Hepatocyte (in vitro differentiated cells): ENCODE data around the gene BCAS4. TPM values are rescaled to one million over a fixed set of nuclear protein-coding genes. Genes with fewer than 3 reads are reported as not detected.

Source experiments
- DNase-seq: peaks from one replicate; pipeline ENCODE4 v3.0.0-alpha.2; 2016; ENCODE audit warnings: low spot score
- H2AFZ ChIP-seq: fragments of 200-600 bp; sonication (generic); 2 replicates; pipeline ENCODE4 v1.6.0; 2016; ENCODE audit warnings: antibody characterized with exemption, mild to moderate bottlenecking
- H3K27ac ChIP-seq: fragments of 200-600 bp; sonication (generic); 2 replicates; pipeline ENCODE4 v1.5.1; 2016; ENCODE audit warnings: mild to moderate bottlenecking
- H3K27me3 ChIP-seq: fragments of 200-600 bp; sonication (generic); 2 replicates; pipeline ENCODE4 v1.6.1; 2016
- H3K36me3 ChIP-seq: fragments of 200-600 bp; sonication (generic); replicated peaks from 2 replicates; pipeline ENCODE4 v1.5.1; 2016; ENCODE audit warnings: low read depth; ENCODE audit not compliant: insufficient read depth
- H3K4me1 ChIP-seq: fragments of 200-600 bp; sonication (generic); 2 replicates; pipeline ENCODE4 v1.5.1; 2016; ENCODE audit warnings: mild to moderate bottlenecking, moderate library complexity; ENCODE audit not compliant: insufficient read depth
- H3K4me2 ChIP-seq: fragments of 200-600 bp; sonication (generic); 2 replicates; pipeline ENCODE4 v1.6.0; 2016
- H3K4me3 ChIP-seq: fragments of 200-600 bp; sonication (generic); 2 replicates; pipeline ENCODE4 v1.5.1; 2016; ENCODE audit warnings: mild to moderate bottlenecking
- H3K79me2 ChIP-seq: fragments of 200-600 bp; sonication (generic); 2 replicates; pipeline ENCODE4 v1.6.0; 2017; ENCODE audit warnings: mild to moderate bottlenecking
- H3K9me2 ChIP-seq: fragments of 200-600 bp; sonication (generic); replicated peaks from 2 replicates; pipeline ENCODE4 v1.6.0; 2017; ENCODE audit warnings: mild to moderate bottlenecking; ENCODE audit not compliant: insufficient read depth
- H3K9me3 ChIP-seq: fragments of 200-600 bp; sonication (generic); 2 replicates; pipeline ENCODE4 v1.5.1; 2016; ENCODE audit warnings: low read depth, mild to moderate bottlenecking
- H4K20me1 ChIP-seq: fragments of 200-600 bp; sonication (generic); 2 replicates; pipeline ENCODE4 v1.6.0; 2016; ENCODE audit warnings: mild to moderate bottlenecking; ENCODE audit not compliant: insufficient read depth, poor library complexity, severe bottlenecking
- CTCF ChIP-seq: fragments of 200-600 bp; sonication (generic); IDR thresholded peaks from 2 replicates; pipeline ENCODE4 v1.5.1; 2016; ENCODE audit warnings: antibody characterized with exemption, mild to moderate bottlenecking; ENCODE audit not compliant: poor library complexity
- EZH2 ChIP-seq: fragments of 200-600 bp; sonication (generic); IDR thresholded peaks from 2 replicates; pipeline ENCODE4 v1.6.1; 2016; ENCODE audit warnings: antibody characterized with exemption, mild to moderate bottlenecking, borderline replicate concordance
- EZH2phosphoT487 ChIP-seq: fragments of 200-600 bp; sonication (generic); IDR thresholded peaks from one replicate; pipeline ENCODE4 v1.6.1; 2018; ENCODE audit warnings: antibody characterized with exemption, mild to moderate bottlenecking, low read depth, moderate library complexity; ENCODE audit not compliant: unreplicated experiment, severe bottlenecking
- WGBS: methylation state at CpG from one replicate; pipeline ENCODE4 v1.1.6; 2016; ENCODE audit warnings: low lambda C conversion rate; ENCODE audit errors: missing lambda C conversion rate; 5-methylcytosine and 5-hydroxymethylcytosine counted together
- polyA plus RNA-seq: library from polyadenylated mRNA; unstranded; fragments of >200 nt; fragmentation: Nextera tagmentation; extraction: Ambion mirVana; gene quantifications from 2 replicates; pipeline ENCODE4 v1.2.1, GENCODE V29; 2016
- total RNA-seq: library from RNA; depleted of rRNA; stranded (reverse); fragments of >200 nt; gene quantifications from 2 replicates; pipeline ENCODE4 v1.2.3, GENCODE V29; 2014

The BCAS4 gene
- total and polyA plus RNA-seq, 2 experiments from 2014 or later: 5.6 to 21.6 TPM

GRCh38 chr20:50883856-50884255 lies 89.0 kb downstream of the BCAS4 start:
- WGBS: 87% methylated on average over 11 of the region's 11 CpGs
- Histone ChIP-seq H3K9me3 (no peaks in the 10 kb centered on the region), H3K4me2 (no peak overlapping the region), H3K4me3 (no peak overlapping the region), H4K20me1 (peaks cover 5% of the 10 kb centered on the region), H2AFZ (no peak overlapping the region), H3K9me2 (no peaks in the 10 kb centered on the region), H3K4me1 (no peaks in the 10 kb centered on the region), H3K79me2 (no peaks in the 10 kb centered on the region), H3K27ac (no peak overlapping the region), H3K27me3 (no peaks in the 10 kb centered on the region), H3K36me3 (no peaks in the 10 kb centered on the region)
- TF ChIP-seq CTCF: no peak
- DNase-seq: no peak

GRCh38 chr20:50885068-50885467 lies 90.2 kb downstream of the BCAS4 start:
- Histone ChIP-seq H3K4me2 (no peak overlapping the region), H3K9me2 (no peaks in the 10 kb centered on the region), H3K27me3 (no peaks in the 10 kb centered on the region), H3K4me1 (no peaks in the 10 kb centered on the region), H3K9me3 (no peaks in the 10 kb centered on the region), H3K36me3 (no peaks in the 10 kb centered on the region), H4K20me1 (peaks cover 5% of the 10 kb centered on the region), H3K79me2 (peaks cover 7% of the 10 kb centered on the region), H3K27ac (no peak overlapping the region), H3K4me3 (no peak overlapping the region), H2AFZ (no peak overlapping the region)
- 80% methylated on average over 7 of the region's 7 CpGs for WGBS
- DNase-seq: no peak
- TF ChIP-seq EZH2 (no peak), CTCF (no peak), EZH2phosphoT487 (no peak)

- no peak for TF ChIP-seq EZH2phosphoT487
- TF ChIP-seq CTCF: no peak
- TF ChIP-seq EZH2: no peak
- no peak for DNase-seq
- WGBS: 86% methylated on average over 5 of the region's 5 CpGs
- Histone ChIP-seq H3K4me2 (no peak overlapping the region), H3K27me3 (no peaks in the 10 kb centered on the region), H3K79me2 (peaks cover 14% of the 10 kb centered on the region), H3K4me1 (no peaks in the 10 kb centered on the region), H3K36me3 (no peaks in the 10 kb centered on the region), H3K4me3 (no peak overlapping the region), H3K27ac (no peak overlapping the region), H4K20me1 (peaks cover 10% of the 10 kb centered on the region), H2AFZ (no peak overlapping the region), H3K9me3 (no peaks in the 10 kb centered on the region), H3K9me2 (no peaks in the 10 kb centered on the region)
Observed at GRCh38 chr20:50885781-50886180, 90.9 kb downstream of the BCAS4 start.

GRCh38 chr20:50886184-50886790 lies 91.4 kb downstream of the BCAS4 start:
- no peaks in the 10 kb centered on the region for H3K9me2 ChIP-seq
- TF ChIP-seq CTCF (no peak), EZH2phosphoT487 (no peak)
- H3K4me1 ChIP-seq: no peaks in the 10 kb centered on the region
- H3K36me3 ChIP-seq: no peaks in the 10 kb centered on the region
- H3K27ac ChIP-seq: no peak overlapping the region
- H3K27me3 ChIP-seq: no peaks in the 10 kb centered on the region
- peaks cover 18% of the 10 kb centered on the region for H3K79me2 ChIP-seq
- DNase-seq: no peak
- no peak overlapping the region for H3K4me2 ChIP-seq
- H4K20me1 ChIP-seq: peaks cover 13% of the 10 kb centered on the region
- H3K4me3 ChIP-seq: no peak overlapping the region
- no peaks in the 10 kb centered on the region for H3K9me3 ChIP-seq
- H2AFZ ChIP-seq: no peak overlapping the region
- WGBS: 91% methylated on average over 12 of the region's 12 CpGs
